SW 1271 (cell line): ENCODE results near the gene GMDS.

ENCODE experiments used
- DNase-seq, 2 experiments: peaks; one replicate each; lab custom pipeline; 2025; lab: John Stamatoyannopoulos, UW

GMDS gene

DNA sequence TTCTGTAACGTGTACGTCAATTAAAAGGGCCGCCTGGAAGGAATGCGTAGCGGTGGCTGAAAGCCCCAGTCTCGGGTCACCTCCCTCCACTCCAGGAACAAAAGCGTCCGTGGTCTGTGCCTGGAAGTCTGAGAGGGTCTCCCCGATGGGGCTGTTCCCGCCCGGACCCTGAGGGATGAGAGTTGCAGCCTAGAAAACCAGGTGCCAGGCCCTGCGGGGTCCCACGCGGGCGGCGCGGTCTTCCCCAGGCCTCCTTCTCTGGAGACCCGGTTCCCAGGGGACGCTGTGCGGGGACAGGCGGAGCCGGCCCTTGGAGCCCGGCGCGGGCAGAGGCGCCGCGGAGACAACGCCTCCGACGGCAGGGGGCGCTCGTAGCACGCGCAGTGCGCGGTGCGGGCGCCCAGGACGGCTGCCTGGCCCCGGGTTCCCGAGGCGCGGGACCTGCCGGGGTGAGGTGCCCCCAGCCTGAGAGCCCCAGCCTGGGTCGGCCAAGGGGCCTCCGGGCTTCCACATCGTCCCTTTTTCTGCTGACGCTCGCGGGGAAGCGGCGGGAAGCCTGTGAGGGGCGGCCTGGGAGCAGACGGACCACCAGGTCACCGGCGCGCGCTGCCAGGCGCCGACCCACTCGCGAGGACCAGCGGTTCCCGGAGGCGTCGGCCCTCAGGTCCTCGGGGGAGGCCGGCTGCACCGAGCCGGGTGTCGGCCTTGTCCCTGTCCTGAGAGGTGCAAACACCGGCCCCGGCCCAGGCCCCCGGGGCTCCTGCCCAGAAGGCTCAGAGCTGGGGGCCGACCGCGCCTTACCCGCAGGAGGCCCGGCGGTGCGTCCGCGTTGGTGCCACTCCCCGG, 641.0 kb downstream of the GMDS start:
- peak in 1 of 2 experiments; percentile 42 for DNase-seq

DNA sequence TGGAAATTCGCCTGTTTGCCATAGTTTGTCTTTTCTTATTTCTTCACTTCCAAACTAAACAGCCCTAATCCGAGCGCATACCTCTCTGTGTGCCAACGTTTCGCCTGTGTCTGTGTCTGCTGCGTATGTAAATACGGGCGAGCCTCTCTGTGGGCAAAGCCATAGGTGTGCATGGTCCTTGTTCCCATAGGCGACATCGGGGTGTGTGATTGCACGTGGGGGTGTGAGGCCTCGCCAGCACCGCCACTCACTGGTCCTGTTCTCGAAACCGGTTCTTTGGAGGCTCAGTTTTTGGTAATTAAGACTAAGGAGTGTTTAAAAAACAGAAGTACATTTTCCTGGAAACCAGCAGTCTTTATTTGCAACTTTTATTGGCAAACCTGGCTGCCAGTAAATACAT, 641.7 kb downstream of the GMDS start:
- DNase-seq: no peak

DNA sequence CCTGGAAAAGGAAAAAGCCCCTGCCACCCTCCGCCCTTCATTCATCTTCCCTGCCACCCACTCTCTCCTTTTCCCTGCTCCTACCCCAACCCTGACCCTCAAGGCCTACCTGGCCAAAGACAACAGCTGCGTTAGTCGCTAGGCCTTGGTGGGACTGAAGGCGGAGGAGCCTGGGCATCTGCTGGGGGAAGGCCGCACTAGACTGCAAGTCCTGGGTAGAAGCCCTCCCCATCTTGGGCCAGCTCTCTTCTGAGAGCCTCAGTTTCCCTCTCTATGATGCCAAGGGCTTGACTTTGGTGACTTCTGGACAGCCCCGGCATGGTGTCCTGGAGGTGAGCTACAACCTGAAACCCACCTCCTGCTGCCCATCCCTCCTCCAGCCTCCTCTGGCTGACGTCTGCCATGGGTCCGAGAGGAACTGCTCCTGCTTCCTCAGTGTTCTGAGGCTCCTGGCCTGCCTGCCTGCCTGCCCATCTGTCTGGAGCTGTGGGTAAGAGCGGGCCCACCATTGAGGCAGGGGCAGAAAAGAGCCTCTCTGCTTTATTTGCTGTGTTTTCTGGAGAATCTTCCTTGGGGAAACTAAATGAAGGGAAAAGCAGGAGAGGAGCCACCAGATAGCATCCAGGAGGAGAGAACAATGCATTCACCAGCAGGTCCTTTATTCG, 643.2 kb downstream of the GMDS start:
- no peak for DNase-seq

DNA sequence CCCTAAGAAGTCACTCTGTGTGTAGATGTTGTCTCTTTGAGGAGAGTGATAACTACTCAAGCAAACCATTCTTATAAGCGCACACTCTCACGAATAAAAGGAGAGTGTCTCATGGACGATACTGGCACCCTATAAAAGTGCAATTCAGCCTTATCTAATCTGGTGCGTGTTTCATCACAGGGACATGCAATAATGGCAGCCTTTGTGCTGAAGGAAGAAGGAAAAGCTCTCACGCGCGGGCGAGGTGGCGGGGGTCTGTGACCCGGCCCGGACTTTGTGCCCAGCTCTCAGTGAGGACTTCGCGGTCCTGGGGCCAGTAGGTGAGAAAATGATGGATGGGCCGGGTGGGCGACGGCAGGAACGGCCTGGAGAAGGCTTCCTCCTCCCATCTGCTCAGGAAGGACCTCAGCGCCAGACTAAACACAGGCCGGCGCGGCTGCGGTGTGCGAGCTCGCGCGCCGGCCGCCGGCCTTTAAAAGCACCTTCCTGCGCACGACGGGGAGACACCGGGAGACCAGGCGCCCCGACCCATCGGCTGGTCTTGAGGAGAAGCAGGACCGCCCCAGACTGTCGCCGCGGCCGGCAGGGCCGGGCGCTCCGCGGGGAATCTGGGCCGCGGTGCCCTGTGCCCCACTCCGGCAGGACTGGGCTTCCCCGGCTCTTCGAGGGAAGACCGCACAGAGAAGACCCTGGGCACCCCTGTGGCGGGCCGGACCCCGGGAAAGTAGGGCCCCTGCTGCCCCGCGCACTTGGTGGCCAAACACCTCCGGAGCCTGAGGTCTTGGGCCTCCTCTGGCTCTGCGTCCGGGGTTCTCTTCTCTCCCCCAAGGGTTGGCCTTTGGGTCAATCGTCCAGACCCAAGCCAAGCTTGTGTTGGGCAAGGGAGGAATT, 644.0 kb downstream of the GMDS start:
- no peak for DNase-seq

DNA sequence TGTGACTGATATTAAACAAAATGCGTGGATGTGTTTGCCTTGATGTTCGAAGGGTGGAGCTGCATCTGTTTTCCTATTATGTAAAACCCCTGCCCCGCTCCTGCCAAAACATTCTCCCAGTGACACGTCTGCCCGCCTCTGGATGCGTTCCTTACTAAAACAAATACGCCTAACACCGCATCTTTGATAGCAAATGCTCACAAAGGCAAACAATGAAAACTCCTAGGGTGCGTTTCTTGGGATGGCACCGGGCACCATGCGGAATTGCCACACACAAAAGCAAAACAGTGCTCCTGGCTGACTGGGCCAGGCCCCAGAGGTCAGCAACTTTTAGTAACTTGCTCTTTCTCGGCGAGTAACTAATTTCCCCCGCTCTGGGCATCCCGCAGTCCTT, 644.6 kb downstream of the GMDS start:
- DNase-seq: no peak

DNA sequence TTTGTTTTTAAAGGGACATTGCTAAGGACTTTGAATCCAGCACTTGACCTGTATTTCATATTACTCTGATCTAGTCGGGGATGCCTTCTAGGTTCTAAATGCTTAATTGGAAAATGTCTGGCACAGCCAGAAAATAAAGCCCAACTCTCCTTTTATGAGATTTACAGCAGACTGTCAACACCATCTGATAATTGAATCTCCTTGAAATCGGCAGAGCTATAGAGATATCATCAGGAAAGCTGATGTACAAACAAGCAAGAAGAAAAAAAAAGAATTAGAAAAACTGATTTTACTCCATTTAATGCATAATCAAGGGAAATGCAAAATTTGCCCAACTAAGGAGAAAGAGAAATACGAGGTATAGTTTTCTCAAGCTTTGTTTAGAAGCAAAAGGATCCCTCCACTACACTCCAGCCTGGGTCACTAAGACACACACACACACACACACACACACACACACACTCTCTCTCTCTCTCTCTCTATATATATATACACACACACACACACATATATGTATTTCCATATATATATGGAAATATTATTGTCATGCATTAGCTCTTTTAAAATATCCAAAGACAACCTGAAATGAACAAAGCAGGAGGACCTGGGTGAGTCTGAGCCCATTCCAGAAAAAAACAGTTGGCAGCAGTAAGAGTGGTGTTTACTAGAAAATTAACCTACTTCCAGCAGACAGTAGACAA, 645.2 kb downstream of the GMDS start:
- no peak for DNase-seq

DNA sequence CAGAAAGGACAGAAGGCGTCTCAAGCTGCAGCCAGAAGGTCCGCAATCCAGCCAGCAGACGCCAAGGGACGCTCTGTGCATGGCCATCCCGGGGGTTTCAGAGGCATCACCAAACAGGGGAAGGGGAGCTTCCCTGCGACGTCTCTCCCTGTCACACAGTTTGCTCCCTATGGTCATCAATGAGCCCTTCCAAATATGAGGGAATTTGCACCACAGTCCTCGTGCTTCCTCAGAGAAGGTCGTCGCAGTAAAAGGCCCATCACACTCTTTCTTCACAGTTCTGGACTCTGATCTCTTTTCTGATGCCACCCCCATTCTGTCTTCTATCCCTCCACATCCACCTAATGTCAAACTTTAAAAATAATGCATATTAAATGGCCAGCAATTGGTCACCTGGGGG, 645.9 kb downstream of the GMDS start:
- no peak for DNase-seq

DNA sequence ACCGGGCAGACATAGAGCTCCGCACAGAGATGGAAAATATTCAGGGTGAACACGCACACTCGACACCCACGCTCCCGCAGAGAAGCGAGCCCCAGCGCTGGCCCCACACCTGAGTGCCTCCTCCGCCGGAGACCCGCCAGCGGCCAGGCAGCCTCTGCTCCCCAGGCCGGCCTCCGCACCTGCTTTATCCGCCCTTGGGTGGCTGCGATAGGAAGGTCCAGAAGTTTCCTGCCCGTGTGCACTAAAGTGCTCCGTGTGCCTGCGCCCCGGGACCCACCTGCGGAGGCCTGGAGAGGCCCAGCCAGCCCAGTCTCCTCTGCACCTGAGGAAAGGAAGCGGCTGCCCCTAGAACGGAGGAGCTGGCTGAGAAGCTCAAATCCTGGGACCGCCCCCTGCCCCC, 646.5 kb downstream of the GMDS start:
- no peak for DNase-seq

DNA sequence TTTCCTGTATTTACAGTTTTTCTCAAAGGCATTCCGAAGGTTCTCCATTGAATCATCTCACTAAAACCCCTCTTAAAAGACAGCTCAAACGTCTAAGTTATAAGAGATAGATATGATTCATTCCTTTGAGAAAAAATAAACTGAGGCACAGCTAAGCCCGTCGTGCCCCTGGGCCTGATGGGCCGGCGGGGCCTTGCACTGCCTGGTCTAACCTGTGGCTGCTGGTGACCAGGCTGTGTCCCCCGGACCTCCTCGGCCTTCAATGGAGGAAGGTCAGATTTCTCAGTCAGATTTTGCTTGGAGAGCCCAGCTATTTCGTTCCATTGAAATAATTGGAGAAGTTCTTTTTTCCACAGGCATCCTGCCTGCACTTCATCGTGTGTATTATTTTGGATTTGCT, 647.0 kb downstream of the GMDS start:
- DNase-seq: no peak

DNA sequence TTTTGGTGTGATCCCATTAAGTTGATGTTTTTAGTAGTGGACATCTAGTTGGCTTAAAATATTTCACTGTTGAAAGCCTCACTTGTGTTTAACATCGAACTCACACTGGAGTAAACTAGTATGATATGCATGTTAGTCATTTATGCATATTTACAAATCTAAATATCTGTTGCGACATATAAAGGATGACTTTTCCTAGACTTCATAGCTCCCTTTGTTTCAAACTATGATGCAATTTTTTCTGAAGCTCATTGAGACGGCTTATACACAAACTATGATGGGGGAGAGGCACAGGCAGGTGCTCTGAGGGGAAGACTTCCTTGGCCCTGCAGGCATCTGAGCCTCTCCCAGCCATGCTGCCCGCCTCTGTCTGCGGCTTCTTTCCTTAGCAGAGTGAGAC, 647.5 kb downstream of the GMDS start:
- no peak for DNase-seq

DNA sequence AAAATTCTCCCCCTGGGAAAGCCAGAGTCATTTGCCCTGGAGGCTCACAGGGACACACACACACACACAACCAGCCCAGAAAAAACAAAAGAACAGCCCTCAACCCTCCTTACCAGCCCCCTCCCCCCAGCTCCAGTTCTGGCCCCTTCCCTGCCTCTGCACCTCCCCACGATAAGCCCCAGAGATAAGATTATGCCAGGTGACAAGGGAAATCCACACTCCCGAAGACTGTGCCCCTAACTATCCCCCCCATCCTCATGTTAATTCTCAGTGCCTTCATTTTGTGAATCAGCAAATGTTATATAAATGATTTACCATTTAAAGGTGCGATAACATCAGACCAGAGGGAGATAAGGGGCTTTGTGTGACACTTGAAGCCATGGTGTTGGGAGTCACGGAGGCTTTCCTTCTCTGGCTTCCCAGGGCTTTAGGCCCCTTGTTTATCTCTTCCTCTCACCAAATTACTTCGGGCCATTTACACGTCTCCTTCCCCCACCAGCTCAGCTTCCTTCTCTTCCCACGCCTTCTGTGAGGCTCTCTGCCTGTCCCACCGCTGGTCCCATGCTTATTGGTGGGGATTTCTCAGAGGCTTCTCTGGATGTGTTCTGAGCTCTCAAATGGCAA, 648.2 kb downstream of the GMDS start:
- DNase-seq: no peak

DNA sequence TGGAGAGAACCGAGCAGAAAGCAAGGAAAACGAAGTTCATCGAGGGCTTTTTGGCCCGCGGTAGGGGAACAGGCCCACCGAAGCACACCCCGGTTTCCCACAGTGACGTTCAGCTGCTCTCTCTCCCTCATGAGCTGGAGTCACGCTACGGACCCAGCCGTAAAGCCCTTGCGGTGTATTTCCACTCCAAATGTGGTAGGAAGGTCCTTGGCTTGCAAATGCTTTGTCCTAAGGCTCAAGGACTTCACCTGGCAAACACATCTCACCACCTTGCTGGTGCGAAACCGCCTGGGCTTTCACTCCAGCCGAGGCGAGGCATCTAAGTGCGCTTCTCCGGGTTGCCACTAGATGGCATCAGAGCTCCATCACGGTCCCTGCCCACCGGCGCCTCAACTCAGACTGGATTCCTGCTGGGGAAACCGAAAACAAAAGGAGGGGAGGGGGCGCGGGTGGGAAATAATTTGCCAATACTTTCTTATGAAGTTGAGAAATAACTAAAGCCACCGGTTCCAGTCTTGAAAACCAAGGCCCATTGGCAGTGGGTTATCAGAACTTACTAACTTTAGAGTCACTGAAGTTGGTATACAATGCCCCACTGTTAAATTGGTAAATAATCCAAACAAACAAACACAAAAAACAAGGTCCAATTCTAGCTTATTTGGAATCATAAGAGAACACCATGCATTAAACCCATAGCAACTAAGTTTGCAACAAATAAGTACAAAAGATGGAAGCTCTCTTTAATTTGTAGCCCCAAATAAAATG, 649.1 kb downstream of the GMDS start:
- peak in 1 of 2 experiments; percentile 46 for DNase-seq

DNA sequence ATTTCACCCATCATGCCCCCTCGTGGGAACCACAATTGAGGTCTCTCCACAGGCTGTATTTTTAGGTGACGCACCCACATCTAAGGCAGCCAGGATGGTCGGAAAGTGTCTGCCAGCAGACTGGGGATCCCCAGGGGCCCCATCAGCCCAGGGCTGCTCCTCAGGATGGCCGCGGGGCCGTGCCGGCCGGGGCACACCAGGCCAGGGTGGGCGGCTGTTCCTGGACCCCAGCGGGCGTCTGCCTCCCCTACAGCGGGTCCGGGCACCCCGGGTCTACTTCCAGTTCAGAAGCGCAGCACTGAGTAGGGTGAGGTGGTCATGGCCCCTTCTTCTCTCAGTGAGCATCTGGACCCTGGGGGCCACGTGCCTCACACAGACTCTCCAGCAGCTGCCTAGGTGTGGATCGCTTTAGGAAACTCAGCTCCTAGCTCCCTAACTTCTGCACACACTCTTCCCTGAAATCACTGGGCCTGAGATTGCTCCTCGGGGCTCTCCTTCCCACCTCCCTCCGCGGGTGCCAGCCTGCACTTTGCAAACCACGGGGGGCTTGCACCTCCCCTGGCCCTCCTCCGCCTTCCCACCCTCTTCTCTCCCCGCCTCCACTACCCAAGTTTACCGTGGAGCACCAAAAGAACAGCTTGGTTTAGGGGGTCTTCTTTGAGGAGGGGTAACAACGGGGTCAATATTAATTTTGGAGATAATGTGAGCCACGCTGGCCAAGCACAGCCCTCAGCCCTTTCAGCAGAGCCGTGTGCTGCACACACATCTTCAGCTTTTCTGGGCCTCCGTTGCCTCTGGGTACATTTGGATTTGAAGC, 649.9 kb downstream of the GMDS start:
- DNase-seq: no peak

DNA sequence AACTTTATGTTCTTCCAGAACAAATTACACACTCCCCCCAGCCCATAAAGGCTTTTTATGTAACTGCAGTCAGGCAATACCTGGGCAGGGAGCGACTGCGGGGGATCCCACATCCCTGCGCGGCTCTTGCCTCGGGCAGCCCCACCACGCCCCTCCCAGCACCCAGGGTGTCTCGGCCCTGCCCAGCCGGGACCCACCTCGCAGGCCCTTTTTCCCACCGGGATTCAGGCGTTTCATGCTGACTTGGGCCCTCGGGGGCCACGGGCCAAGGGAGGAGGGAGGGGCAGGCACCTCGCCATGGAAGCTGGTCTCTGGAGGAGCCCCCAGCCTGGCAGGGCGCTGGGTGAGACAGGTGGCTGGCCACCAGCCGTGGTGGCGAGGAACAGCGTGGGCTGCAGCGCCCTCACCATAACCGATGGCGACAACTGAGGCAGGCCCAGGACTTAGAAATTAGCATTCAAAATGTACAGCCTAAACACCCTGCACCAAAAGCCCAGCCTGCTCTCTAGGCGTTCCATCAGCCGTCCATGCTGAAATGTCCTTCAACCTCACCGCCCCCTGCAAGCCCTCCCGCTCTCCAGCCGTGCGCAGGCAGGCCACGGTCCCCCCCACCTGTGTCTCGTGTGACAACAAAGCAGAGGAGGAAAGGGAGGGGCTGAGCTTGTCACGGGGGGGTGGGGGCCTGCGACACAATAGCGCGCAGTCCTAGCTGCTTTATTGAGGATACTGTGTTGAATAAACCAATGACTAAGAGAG, 650.8 kb downstream of the GMDS start:
- no peak for DNase-seq

DNA sequence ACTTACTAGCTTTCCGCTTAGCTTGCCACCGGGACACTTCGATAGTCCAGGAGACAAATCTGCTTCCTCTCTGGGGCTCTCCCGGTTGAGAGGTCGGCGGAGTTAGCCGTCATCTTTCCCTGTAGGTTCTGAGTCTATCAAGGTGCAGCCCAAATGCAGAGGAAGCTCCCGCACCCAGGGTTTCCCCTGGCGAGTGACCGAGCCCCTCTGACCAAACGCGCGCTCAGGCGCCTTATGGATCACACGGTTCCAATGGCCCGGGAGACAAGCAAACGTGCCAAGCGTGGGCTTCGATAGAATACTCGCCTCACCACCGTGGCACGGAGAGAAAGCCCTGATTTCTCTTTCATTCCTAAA, 651.5 kb downstream of the GMDS start:
- DNase-seq: no peak

DNA sequence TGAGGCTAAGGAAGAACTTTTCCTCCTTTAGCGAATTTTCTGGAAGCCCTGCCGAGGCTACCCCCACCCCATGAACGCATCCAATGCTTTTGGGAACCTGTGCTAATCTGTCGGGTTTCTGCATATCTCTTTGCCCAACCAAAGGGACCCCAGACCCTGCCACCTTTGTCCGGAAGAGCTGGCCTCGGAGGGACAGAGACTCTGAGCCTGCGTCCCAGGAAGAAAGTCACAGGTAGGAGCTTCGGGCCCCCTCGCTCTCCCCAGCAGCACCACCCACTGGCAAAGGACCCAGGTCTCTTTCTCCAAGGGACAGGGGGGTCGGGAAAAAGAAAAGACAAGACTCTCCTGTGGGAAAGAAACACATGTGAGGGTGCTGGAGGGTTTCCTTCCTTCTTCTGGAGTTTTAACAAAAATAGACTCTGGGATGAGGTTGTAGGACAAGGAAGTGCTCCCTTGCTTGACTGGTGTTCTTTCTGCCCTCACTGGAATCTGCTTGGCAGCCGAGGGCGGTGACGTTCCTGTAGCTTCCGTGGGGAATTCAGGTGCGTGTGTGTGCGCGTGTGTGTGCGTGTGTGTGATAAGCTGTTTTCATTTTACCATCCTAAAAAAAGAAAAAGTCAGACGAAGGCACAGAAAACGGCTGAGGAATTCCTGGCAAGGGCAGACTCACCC, 652.0 kb downstream of the GMDS start:
- DNase-seq: no peak

DNA sequence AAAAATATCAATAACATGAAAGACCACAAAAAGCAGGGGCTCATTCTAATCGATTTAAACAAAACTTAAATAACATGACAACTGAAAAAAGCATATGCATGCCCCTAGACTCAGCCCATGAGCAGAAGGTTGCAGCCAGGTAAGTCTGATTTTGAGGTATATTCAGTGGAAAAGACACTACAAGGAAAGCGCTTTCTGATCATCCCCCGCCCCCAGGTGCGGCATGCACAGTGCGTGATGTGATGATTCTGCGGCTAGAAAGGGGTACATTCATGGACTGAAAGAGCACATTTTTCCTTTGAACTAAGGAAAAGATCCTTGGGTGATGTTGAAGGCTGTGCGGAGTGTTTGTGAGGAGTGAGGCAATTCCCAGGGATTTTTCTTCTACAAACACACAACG, 652.6 kb downstream of the GMDS start:
- no peak for DNase-seq

DNA sequence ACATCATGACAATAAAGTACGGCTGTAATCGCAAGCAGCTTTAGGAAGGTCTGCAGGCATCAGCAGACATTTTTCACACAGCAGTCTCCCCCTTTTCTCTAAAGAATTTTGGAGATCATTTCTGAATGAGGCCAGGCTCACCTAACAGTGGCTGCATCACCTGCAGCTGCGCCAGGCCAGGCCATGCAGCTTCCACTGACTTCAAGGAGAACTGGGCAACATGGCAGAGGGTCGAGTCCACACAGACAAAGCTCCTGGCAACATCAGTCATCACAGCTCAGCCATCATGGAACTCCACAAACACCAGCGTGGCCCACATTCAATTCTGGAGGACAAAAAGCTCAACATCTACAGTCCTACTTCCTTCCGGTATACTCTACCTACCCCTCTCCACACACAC, 653.5 kb downstream of the GMDS start:
- no peak for DNase-seq

DNA sequence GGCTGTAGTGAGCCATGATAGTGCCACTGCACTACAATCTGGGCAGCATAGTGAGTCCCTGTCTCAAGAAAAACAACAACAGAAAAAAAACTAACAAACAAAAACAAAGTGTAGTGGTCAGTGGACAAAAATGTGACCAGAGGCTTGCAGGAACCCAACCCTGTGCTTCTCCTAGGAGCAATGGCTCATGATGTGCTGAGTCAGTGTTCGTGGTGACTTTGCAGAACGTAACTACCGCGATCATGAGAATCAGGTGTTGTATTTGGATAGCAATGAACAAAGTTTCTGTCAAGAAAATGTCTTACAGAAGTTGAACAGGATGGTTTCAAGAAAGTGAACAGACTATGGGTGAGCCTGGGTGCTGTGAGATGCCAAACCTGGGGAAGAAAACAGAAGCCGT, 654.2 kb downstream of the GMDS start:
- DNase-seq: no peak
